Trophoblast cell (in vitro differentiated cells and primary cell): ENCODE results near the gene KDM6B.

Source experiments
- DNase-seq, 2 donors: peaks; one replicate each; pipeline ENCODE4 v3.0.0-alpha.2; 2016
- H2AFZ ChIP-seq: 2 replicates; pipeline ENCODE4 v1.6.1; 2013; ENCODE audit warnings: low read length, moderate library complexity, mild to moderate bottlenecking; ENCODE audit not compliant: insufficient read depth, poor library complexity
- H2AK5ac ChIP-seq: 2 replicates; pipeline ENCODE4 v1.6.1; 2013; ENCODE audit warnings: mild to moderate bottlenecking, low read length
- H2BK120ac ChIP-seq: 2 replicates; pipeline ENCODE4 v1.6.1; 2013; ENCODE audit warnings: low read length, mild to moderate bottlenecking, moderate library complexity; ENCODE audit not compliant: insufficient read depth, poor library complexity
- H2BK12ac ChIP-seq: 2 replicates; pipeline ENCODE4 v1.6.1; 2013; ENCODE audit warnings: mild to moderate bottlenecking, low read length, moderate library complexity
- H2BK5ac ChIP-seq: 2 replicates; pipeline ENCODE4 v1.6.1; 2013; ENCODE audit warnings: low read length, low read depth, moderate library complexity, mild to moderate bottlenecking; ENCODE audit not compliant: poor library complexity
- H3K14ac ChIP-seq: 2 replicates; pipeline ENCODE4 v1.6.1; 2013; ENCODE audit warnings: mild to moderate bottlenecking, low read length
- H3K18ac ChIP-seq: 2 replicates; pipeline ENCODE4 v1.6.1; 2013; ENCODE audit warnings: mild to moderate bottlenecking, low read length
- H3K23ac ChIP-seq: 2 replicates; pipeline ENCODE4 v1.6.1; 2013; ENCODE audit warnings: low read length
- H3K27ac ChIP-seq: 2 replicates; pipeline ENCODE4 v1.5.1; 2013; ENCODE audit warnings: low read depth, mild to moderate bottlenecking, inconsistent platforms, low read length, moderate library complexity
- H3K27me3 ChIP-seq: 2 replicates; pipeline ENCODE4 v1.6.1; 2013; ENCODE audit warnings: inconsistent platforms, mild to moderate bottlenecking, low read length, moderate library complexity; ENCODE audit not compliant: insufficient read depth
- H3K36me3 ChIP-seq, 2 experiments: 1 replicate in 1 of 2; 2 replicates in 1 of 2; pipeline ENCODE4 v1.6.1; 2013; ENCODE audit warnings: low read length in 2 of 2, mild to moderate bottlenecking in 2 of 2, moderate library complexity in 1 of 2; ENCODE audit not compliant: insufficient read depth in 2 of 2, control insufficient read depth in 1 of 2
- H3K4ac ChIP-seq: 2 replicates; pipeline ENCODE4 v1.6.1; 2013; ENCODE audit warnings: low read depth, mild to moderate bottlenecking, low read length, moderate library complexity
- H3K4me1 ChIP-seq, 2 experiments: 1 replicate in 1 of 2; 2 replicates in 1 of 2; pipeline ENCODE4 v1.6.1; 2013; ENCODE audit warnings: low read length in 2 of 2, mild to moderate bottlenecking in 2 of 2, moderate library complexity in 1 of 2; ENCODE audit not compliant: insufficient read depth in 2 of 2, control insufficient read depth in 1 of 2
- H3K4me2 ChIP-seq: 2 replicates; pipeline ENCODE4 v1.6.1; 2013; ENCODE audit warnings: inconsistent platforms, mild to moderate bottlenecking, low read length, moderate library complexity
- H3K4me3 ChIP-seq: 2 replicates; pipeline ENCODE4 v1.5.1; 2013; ENCODE audit warnings: mild to moderate bottlenecking, low read depth, low read length, inconsistent platforms
- H3K79me1 ChIP-seq: one replicate; pipeline ENCODE4 v1.6.1; 2013; ENCODE audit warnings: low read length
- H3K79me2 ChIP-seq: 2 replicates; pipeline ENCODE4 v1.6.1; 2013; ENCODE audit warnings: low read length, mild to moderate bottlenecking; ENCODE audit not compliant: control insufficient read depth, insufficient read depth, poor library complexity
- H3K9ac ChIP-seq: 2 replicates; pipeline ENCODE4 v1.6.1; 2013; ENCODE audit warnings: mild to moderate bottlenecking, low read length
- H3K9me3 ChIP-seq: 2 replicates; pipeline ENCODE4 v1.6.1; 2013; ENCODE audit warnings: low read depth, mild to moderate bottlenecking, control low read depth, inconsistent platforms, low read length; ENCODE audit not compliant: insufficient read depth
- H4K12ac ChIP-seq: 2 replicates; pipeline ENCODE4 v1.6.1; 2013; ENCODE audit warnings: low read depth, mild to moderate bottlenecking, low read length, moderate library complexity
- H4K8ac ChIP-seq: 2 replicates; pipeline ENCODE4 v1.6.1; 2013; ENCODE audit warnings: low read depth, mild to moderate bottlenecking, low read length, moderate library complexity
- H4K91ac ChIP-seq: one replicate; pipeline ENCODE4 v1.6.1; 2013; ENCODE audit warnings: low read depth, mild to moderate bottlenecking, low read length, moderate library complexity
- WGBS: extraction: QIAGEN DNeasy Blood & Tissue Kit; methylation state at CpG from one replicate; pipeline ENCODE4 v1.1.7; 2013; ENCODE audit warnings: missing lambda C conversion rate; ENCODE audit not compliant: insufficient read length, insufficient coverage; ENCODE audit errors: extremely low coverage; 5-methylcytosine and 5-hydroxymethylcytosine counted together

KDM6B gene

GRCh38 chr17:7849751-7850504 is 15.9 kb downstream of the KDM6B start:
- H3K4ac ChIP-seq: no peak overlapping the region
- H3K23ac ChIP-seq: no peak overlapping the region
- H3K27ac ChIP-seq: no peak overlapping the region
- H2BK120ac ChIP-seq: no peak overlapping the region
- no peak overlapping the region for H4K8ac ChIP-seq
- H3K27me3 ChIP-seq: no peaks in the 10 kb centered on the region
- no peak overlapping the region for H3K9ac ChIP-seq
- H3K14ac ChIP-seq: no peak overlapping the region
- H3K4me1 ChIP-seq: peaks cover 5 to 18% of the 10 kb centered on the region in 2 experiments
- no peak overlapping the region for H2AFZ ChIP-seq
- peaks cover 4% of the 10 kb centered on the region for H3K9me3 ChIP-seq
- DNase-seq: peak in 1 of 2 donors; percentile 35
- H2BK5ac ChIP-seq: no peak overlapping the region
- H3K79me1 ChIP-seq: no peaks in the 10 kb centered on the region
- peaks cover 3% of the 10 kb centered on the region for H3K79me2 ChIP-seq
- H3K36me3 ChIP-seq: peaks cover 81 to 84% of the 10 kb centered on the region in 2 experiments
- no peak overlapping the region for H2BK12ac ChIP-seq
- no peak overlapping the region for H2AK5ac ChIP-seq
- WGBS: no CpG with 5 or more reads among the region's 12 CpGs
- no peak overlapping the region for H3K4me3 ChIP-seq
- no peak overlapping the region for H4K91ac ChIP-seq
- no peak overlapping the region for H3K4me2 ChIP-seq
- no peak overlapping the region for H4K12ac ChIP-seq
- no peak overlapping the region for H3K18ac ChIP-seq

- no peak for DNase-seq
- Histone ChIP-seq H3K14ac (no peak overlapping the region), H2BK120ac (no peak overlapping the region), H3K79me2 (no peaks in the 10 kb centered on the region), H3K23ac (no peak overlapping the region), H2AK5ac (no peak overlapping the region), H3K79me1 (peaks cover 4% of the 10 kb centered on the region), H3K9me3 (peaks cover 4% of the 10 kb centered on the region), H3K27me3 (no peaks in the 10 kb centered on the region), H2BK12ac (no peak overlapping the region), H3K4me3 (no peak overlapping the region), H4K91ac (no peak overlapping the region), H3K4me1 (peaks cover 10 to 22% of the 10 kb centered on the region in 2 experiments), H4K8ac (no peak overlapping the region), H3K36me3 (peaks cover 77 to 83% of the 10 kb centered on the region in 2 experiments), H3K9ac (no peak overlapping the region), H2BK5ac (no peak overlapping the region), H3K27ac (no peak overlapping the region), H4K12ac (no peak overlapping the region), H2AFZ (no peak overlapping the region), H3K4ac (no peak overlapping the region), H3K18ac (no peak overlapping the region), H3K4me2 (no peak overlapping the region)
- no CpG with 5 or more reads among the region's 17 CpGs for WGBS
These were observed 16.9 kb downstream of the KDM6B start for GRCh38 chr17:7850701-7851437.

- no peak overlapping the region for H4K8ac ChIP-seq
- H2BK12ac ChIP-seq: no peak overlapping the region
- H3K23ac ChIP-seq: no peak overlapping the region
- peak; percentile 95 to 96 for DNase-seq
- H3K36me3 ChIP-seq: peaks cover 69 to 76% of the 10 kb centered on the region in 2 experiments
- H3K27ac ChIP-seq: no peak overlapping the region
- H3K4me3 ChIP-seq: no peak overlapping the region
- H2BK120ac ChIP-seq: no peak overlapping the region
- peaks cover 4% of the 10 kb centered on the region for H3K9me3 ChIP-seq
- peaks cover 8% of the 10 kb centered on the region for H3K79me1 ChIP-seq
- no peaks in the 10 kb centered on the region for H3K27me3 ChIP-seq
- H2AFZ ChIP-seq: no peak overlapping the region
- no peak overlapping the region for H3K18ac ChIP-seq
- H4K91ac ChIP-seq: no peak overlapping the region
- no CpG with 5 or more reads among the region's 60 CpGs for WGBS
- no peak overlapping the region for H2BK5ac ChIP-seq
- H3K79me2 ChIP-seq: no peaks in the 10 kb centered on the region
- no peak overlapping the region for H3K9ac ChIP-seq
- H3K4ac ChIP-seq: no peak overlapping the region
- no peak overlapping the region for H3K14ac ChIP-seq
- H2AK5ac ChIP-seq: no peak overlapping the region
- no peak overlapping the region for H4K12ac ChIP-seq
- H3K4me1 ChIP-seq: peaks cover 16 to 30% of the 10 kb centered on the region in 2 experiments
- no peak overlapping the region for H3K4me2 ChIP-seq
These were observed 17.6 kb downstream of the KDM6B start for GRCh38 chr17:7851438-7852261.

- no peak overlapping the region for H3K27ac ChIP-seq
- H2BK12ac ChIP-seq: no peak overlapping the region
- DNase-seq: no peak
- no peak overlapping the region for H3K4me2 ChIP-seq
- no peak overlapping the region for H4K12ac ChIP-seq
- no peak overlapping the region for H4K8ac ChIP-seq
- peaks cover 1% of the 10 kb centered on the region for H3K79me2 ChIP-seq
- H3K9me3 ChIP-seq: peaks cover 4% of the 10 kb centered on the region
- no peak overlapping the region for H3K4me3 ChIP-seq
- no peak overlapping the region for H2AK5ac ChIP-seq
- no peak overlapping the region for H3K14ac ChIP-seq
- no peak overlapping the region for H3K4ac ChIP-seq
- WGBS: no CpG with 5 or more reads among the region's 20 CpGs
- no peak overlapping the region for H3K18ac ChIP-seq
- peaks cover 16 to 30% of the 10 kb centered on the region in 2 experiments for H3K4me1 ChIP-seq
- H2BK120ac ChIP-seq: no peak overlapping the region
- no peaks in the 10 kb centered on the region for H3K27me3 ChIP-seq
- no peak overlapping the region for H3K23ac ChIP-seq
- no peak overlapping the region for H4K91ac ChIP-seq
- no peak overlapping the region for H2AFZ ChIP-seq
- H3K9ac ChIP-seq: no peak overlapping the region
- H3K79me1 ChIP-seq: peaks cover 12% of the 10 kb centered on the region
- peaks cover 63 to 70% of the 10 kb centered on the region in 2 experiments for H3K36me3 ChIP-seq
- H2BK5ac ChIP-seq: no peak overlapping the region
These were observed 18.2 kb downstream of the KDM6B start for GRCh38 chr17:7852262-7852670.
